ENCODE measurements around the gene CHRFAM7A.
"Not testable (repeated sequence)": the region's sequence is repeated elsewhere in the genome, so short reads cannot be mapped to it uniquely, and the experiment has no call there.

GRCh38 chr15:30321063-30321462 is 72.3 kb downstream of the CHRFAM7A start:
- TF ChIP-seq CTCF (conservative IDR thresholded peaks at IDR 0.05; ENCODE audit: low read depth, low read length); EZH2phosphoT487 (IDR thresholded peaks at IDR 0.05; ENCODE audit: borderline replicate concordance, low read length): not testable (repeated sequence)
